ENCODE results near the gene TRHDE. TPM values are rescaled to one million over a fixed set of nuclear protein-coding genes. Genes with fewer than 3 reads are reported as not detected.
"Not testable (repeated sequence)": the region's sequence is repeated elsewhere in the genome, so short reads cannot be mapped to it uniquely, and the experiment has no call there.

Gene TRHDE
- total RNA-seq, 1 experiment from 2014 or later, result 43.7 TPM

DNA sequence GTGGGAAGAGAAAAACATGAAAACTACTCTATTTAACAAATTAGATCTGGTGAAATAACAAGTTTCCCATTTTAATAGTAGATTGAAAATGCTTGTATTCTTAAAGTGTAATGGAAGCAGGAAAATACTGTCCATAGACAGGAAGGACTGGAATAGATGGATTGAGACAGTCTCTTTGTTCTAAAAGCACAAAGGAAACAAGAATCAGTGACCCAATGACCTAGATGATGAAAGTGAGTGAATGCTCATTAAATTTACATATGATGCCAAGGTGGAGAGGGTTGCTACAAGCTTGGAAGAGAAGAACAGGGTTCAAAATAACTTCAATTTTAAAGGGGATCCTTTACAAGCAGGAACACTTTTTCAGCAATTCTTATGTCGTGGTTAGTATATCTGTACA lies 233.1 kb downstream of the TRHDE start:
- peaks cover 2% of the 10 kb centered on the region for H3K9me3 Mint-ChIP-seq (ENCODE audit: low read depth, unreplicated experiment)
- CTCF ChIA-PET, result no interaction called here
- intact Hi-C loops (cut with micrococcal nuclease; ENCODE audit: unreplicated experiment), result no loop called here
- TF ChIP-seq, protein P1, sequence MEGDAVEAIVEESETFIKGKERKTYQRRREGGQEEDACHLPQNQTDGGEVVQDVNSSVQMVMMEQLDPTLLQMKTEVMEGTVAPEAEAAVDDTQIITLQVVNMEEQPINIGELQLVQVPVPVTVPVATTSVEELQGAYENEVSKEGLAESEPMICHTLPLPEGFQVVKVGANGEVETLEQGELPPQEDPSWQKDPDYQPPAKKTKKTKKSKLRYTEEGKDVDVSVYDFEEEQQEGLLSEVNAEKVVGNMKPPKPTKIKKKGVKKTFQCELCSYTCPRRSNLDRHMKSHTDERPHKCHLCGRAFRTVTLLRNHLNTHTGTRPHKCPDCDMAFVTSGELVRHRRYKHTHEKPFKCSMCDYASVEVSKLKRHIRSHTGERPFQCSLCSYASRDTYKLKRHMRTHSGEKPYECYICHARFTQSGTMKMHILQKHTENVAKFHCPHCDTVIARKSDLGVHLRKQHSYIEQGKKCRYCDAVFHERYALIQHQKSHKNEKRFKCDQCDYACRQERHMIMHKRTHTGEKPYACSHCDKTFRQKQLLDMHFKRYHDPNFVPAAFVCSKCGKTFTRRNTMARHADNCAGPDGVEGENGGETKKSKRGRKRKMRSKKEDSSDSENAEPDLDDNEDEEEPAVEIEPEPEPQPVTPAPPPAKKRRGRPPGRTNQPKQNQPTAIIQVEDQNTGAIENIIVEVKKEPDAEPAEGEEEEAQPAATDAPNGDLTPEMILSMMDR (IDR thresholded peaks at IDR 0.05; ENCODE audit: unreplicated experiment), result no peak
- no peaks in the 10 kb centered on the region for H3K4me1 Mint-ChIP-seq (ENCODE audit: low read depth, unreplicated experiment)
- BruUV-seq (replicated peaks), result no TSS peak
- no peaks in the 10 kb centered on the region for H3K36me3 Mint-ChIP-seq (ENCODE audit: insufficient read depth, unreplicated experiment)
- H3K27me3 Mint-ChIP-seq (ENCODE audit: unreplicated experiment), result no peaks in the 10 kb centered on the region
- no peak overlapping the region for H3K27ac Mint-ChIP-seq (ENCODE audit: unreplicated experiment)
- DNase-seq, result no peak
- no peak overlapping the region for H3K4me3 Mint-ChIP-seq (ENCODE audit: low read depth, unreplicated experiment)

- H3K27me3 Mint-ChIP-seq (ENCODE audit: unreplicated experiment), result no peaks in the 10 kb centered on the region
- CTCF ChIA-PET, result no interaction called here
- no peaks in the 10 kb centered on the region for H3K4me1 Mint-ChIP-seq (ENCODE audit: low read depth, unreplicated experiment)
- H3K36me3 Mint-ChIP-seq (ENCODE audit: insufficient read depth, unreplicated experiment), result no peaks in the 10 kb centered on the region
- H3K4me3 Mint-ChIP-seq (ENCODE audit: low read depth, unreplicated experiment), result no peak overlapping the region
- intact Hi-C loops (cut with micrococcal nuclease; ENCODE audit: unreplicated experiment), result no loop called here
- BruUV-seq (replicated peaks), result no TSS peak
- TF ChIP-seq, protein P1 (IDR thresholded peaks at IDR 0.05; ENCODE audit: unreplicated experiment), result no peak
- H3K27ac Mint-ChIP-seq (ENCODE audit: unreplicated experiment), result no peak overlapping the region
- DNase-seq, result no peak
- peaks cover 2% of the 10 kb centered on the region for H3K9me3 Mint-ChIP-seq (ENCODE audit: low read depth, unreplicated experiment)
Measured at GRCh38 chr12:72509891-72510290, 237.7 kb downstream of the TRHDE start.

DNA sequence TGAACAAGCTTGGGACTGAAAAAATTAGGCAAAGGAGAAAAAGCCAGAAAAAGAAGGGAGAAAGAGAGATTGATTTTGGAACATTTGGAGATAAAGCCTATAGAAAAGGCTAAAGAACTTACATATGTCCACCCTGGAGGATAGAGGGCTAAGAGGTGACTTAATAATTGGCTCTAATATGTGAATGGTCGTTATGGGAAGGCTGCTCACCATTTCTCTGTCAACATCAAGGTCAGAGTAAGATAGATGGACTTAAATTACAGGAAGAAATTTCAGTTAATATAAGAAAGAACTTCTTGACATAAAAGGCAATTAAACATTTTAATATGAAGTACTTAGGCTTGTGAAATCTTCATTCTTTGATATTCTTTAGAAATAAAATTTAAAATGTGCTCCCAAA lies 238.6 kb downstream of the TRHDE start:
- TF ChIP-seq, protein P1 (IDR thresholded peaks at IDR 0.05; ENCODE audit: unreplicated experiment), result no peak
- Mint-ChIP-seq H3K36me3 (ENCODE audit: insufficient read depth, unreplicated experiment) (no peaks in the 10 kb centered on the region), H3K4me1 (ENCODE audit: low read depth, unreplicated experiment) (no peaks in the 10 kb centered on the region), H3K9me3 (ENCODE audit: low read depth, unreplicated experiment) (peaks cover 2% of the 10 kb centered on the region), H3K4me3 (ENCODE audit: low read depth, unreplicated experiment) (no peak overlapping the region), H3K27ac (ENCODE audit: unreplicated experiment) (no peak overlapping the region), H3K27me3 (ENCODE audit: unreplicated experiment) (no peaks in the 10 kb centered on the region)
- BruUV-seq (replicated peaks), result no TSS peak
- CTCF ChIA-PET, result no interaction called here
- DNase-seq, result no peak
- intact Hi-C loops (cut with micrococcal nuclease; ENCODE audit: unreplicated experiment), result no loop called here

DNA sequence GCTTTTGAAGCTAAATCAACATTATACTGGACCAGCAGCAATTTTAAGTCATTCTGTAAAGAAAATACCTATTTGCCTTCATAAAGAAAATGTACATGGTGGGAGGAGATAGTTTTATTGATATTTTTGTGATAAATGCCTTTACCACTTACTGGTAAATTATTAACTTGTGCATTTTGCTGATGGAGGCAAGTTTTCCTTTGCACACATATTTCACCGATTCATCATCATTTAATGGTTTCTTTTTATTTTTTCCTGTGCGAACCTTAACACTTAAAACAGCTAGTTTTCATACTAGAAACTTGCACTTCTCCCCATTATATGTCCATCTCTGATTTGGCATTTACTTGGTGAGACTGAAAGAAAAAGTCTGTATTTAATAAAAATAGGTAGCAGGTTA lies 239.3 kb downstream of the TRHDE start:
- H3K27me3 Mint-ChIP-seq (ENCODE audit: unreplicated experiment), result no peaks in the 10 kb centered on the region
- DNase-seq, result no peak
- intact Hi-C loops (cut with micrococcal nuclease; ENCODE audit: unreplicated experiment), result no loop called here
- no peaks in the 10 kb centered on the region for H3K4me1 Mint-ChIP-seq (ENCODE audit: low read depth, unreplicated experiment)
- no TSS peak for BruUV-seq (replicated peaks)
- no peak overlapping the region for H3K4me3 Mint-ChIP-seq (ENCODE audit: low read depth, unreplicated experiment)
- no peak overlapping the region for H3K27ac Mint-ChIP-seq (ENCODE audit: unreplicated experiment)
- H3K36me3 Mint-ChIP-seq (ENCODE audit: insufficient read depth, unreplicated experiment), result no peaks in the 10 kb centered on the region
- CTCF ChIA-PET, result no interaction called here
- peaks cover 2% of the 10 kb centered on the region for H3K9me3 Mint-ChIP-seq (ENCODE audit: low read depth, unreplicated experiment)
- TF ChIP-seq, protein P1 (IDR thresholded peaks at IDR 0.05; ENCODE audit: unreplicated experiment), result no peak

DNA sequence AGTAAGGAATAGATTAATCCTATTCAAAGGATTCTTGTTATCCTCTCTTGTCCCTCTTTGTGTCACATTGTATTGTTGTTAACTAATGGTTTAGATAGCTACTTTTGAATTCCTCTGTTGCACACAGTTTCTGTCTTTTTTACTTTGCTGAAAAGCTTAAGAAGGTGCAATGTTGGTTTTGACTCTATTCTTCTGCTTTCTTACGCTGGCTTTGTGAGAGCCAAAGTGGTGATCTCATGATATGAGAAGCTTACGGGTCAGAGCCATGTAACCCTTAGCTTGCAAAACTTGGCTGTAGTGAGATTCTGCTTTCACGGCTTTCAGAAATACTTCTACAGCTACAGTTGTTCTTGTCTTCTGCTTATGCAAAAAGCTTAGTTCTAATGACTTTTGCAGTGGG lies 239.7 kb downstream of the TRHDE start:
- intact Hi-C loops (cut with micrococcal nuclease; ENCODE audit: unreplicated experiment), result no loop called here
- no peaks in the 10 kb centered on the region for H3K4me1 Mint-ChIP-seq (ENCODE audit: low read depth, unreplicated experiment)
- no peaks in the 10 kb centered on the region for H3K27me3 Mint-ChIP-seq (ENCODE audit: unreplicated experiment)
- TF ChIP-seq, protein P1 (IDR thresholded peaks at IDR 0.05; ENCODE audit: unreplicated experiment), result no peak
- H3K9me3 Mint-ChIP-seq (ENCODE audit: low read depth, unreplicated experiment), result peaks cover 2% of the 10 kb centered on the region
- H3K4me3 Mint-ChIP-seq (ENCODE audit: low read depth, unreplicated experiment), result no peak overlapping the region
- H3K27ac Mint-ChIP-seq (ENCODE audit: unreplicated experiment), result no peak overlapping the region
- DNase-seq, result no peak
- BruUV-seq (replicated peaks), result no TSS peak
- CTCF ChIA-PET, result no interaction called here
- no peaks in the 10 kb centered on the region for H3K36me3 Mint-ChIP-seq (ENCODE audit: insufficient read depth, unreplicated experiment)

- CTCF ChIA-PET, result interaction anchor here (1.2 kb wide), 1 partner anchor 174 kb away, joined by 3 read pairs; no protein-coding TSS in a partner anchor
- H3K27me3 Mint-ChIP-seq (ENCODE audit: unreplicated experiment); BruUV-seq (replicated peaks); H3K36me3 Mint-ChIP-seq (ENCODE audit: insufficient read depth, unreplicated experiment); intact Hi-C loops (cut with micrococcal nuclease; ENCODE audit: unreplicated experiment); H3K4me3 Mint-ChIP-seq (ENCODE audit: low read depth, unreplicated experiment); H3K9me3 Mint-ChIP-seq (ENCODE audit: low read depth, unreplicated experiment); DNase-seq; H3K27ac Mint-ChIP-seq (ENCODE audit: unreplicated experiment); H3K4me1 Mint-ChIP-seq (ENCODE audit: low read depth, unreplicated experiment): not testable (repeated sequence)
Measured at GRCh38 chr12:72520044-72520678, 248.0 kb downstream of the TRHDE start.

All from Calu3 (cell line).